Liver (tissue), 9 donors: ENCODE results near the gene COA1. TPM values are rescaled to one million over a fixed set of nuclear protein-coding genes. Genes with fewer than 3 reads are reported as not detected.
"Not testable (repeated sequence)": the region's sequence is repeated elsewhere in the genome, so short reads cannot be mapped to it uniquely, and the experiment has no call there.

Experiments
- DNase-seq: peaks from one replicate; pipeline ENCODE4 v3.0.0-alpha.2; 2017; ENCODE audit warnings: low spot score
- H3K27ac ChIP-seq, 2 donors: one replicate each; pipeline ENCODE4 v1.7.0; 2013; ENCODE audit warnings: inconsistent platforms in 2 of 2, low read length in 2 of 2, control low read depth in 1 of 2, low read depth in 1 of 2, mild to moderate bottlenecking in 1 of 2
- H3K27me3 ChIP-seq, 4 donors: one replicate each; pipeline versions ENCODE4 v1.6.1 to v1.7.0; 2013; ENCODE audit warnings: low read length in 3 of 4, inconsistent platforms in 1 of 4, mild to moderate bottlenecking in 1 of 4, moderate library complexity in 1 of 4; ENCODE audit not compliant: control insufficient read depth in 4 of 4, insufficient read depth in 4 of 4
- H3K36me3 ChIP-seq, 4 donors: one replicate each; pipeline versions ENCODE4 v1.6.1 to v1.7.0; 2013; ENCODE audit warnings: low read length in 3 of 4, mild to moderate bottlenecking in 3 of 4, low read depth in 1 of 4, moderate library complexity in 1 of 4; ENCODE audit not compliant: control insufficient read depth in 4 of 4, insufficient read depth in 3 of 4
- H3K4me1 ChIP-seq, 4 donors: one replicate each; pipeline versions ENCODE4 v1.6.1 to v1.7.0; 2013; ENCODE audit warnings: low read length in 3 of 4, mild to moderate bottlenecking in 3 of 4, moderate library complexity in 1 of 4; ENCODE audit not compliant: control insufficient read depth in 4 of 4, insufficient read depth in 4 of 4
- H3K4me3 ChIP-seq, 3 donors: one replicate each; pipeline versions ENCODE4 v1.6.1 to v1.7.0; 2013; ENCODE audit warnings: low read length in 3 of 3, control low read depth in 1 of 3, low read depth in 1 of 3, mild to moderate bottlenecking in 1 of 3
- H3K9ac ChIP-seq, 2 donors: one replicate each; pipeline ENCODE4 v1.7.0; 2013; ENCODE audit warnings: low read length in 2 of 2, mild to moderate bottlenecking in 2 of 2, moderate library complexity in 2 of 2, control low read depth in 1 of 2, low read depth in 1 of 2
- H3K9me3 ChIP-seq, 4 donors: one replicate each; pipeline versions ENCODE4 v1.6.1 to v1.7.0; 2013; ENCODE audit warnings: low read length in 3 of 4; ENCODE audit not compliant: control insufficient read depth in 4 of 4
- ATF3 ChIP-seq: IDR thresholded peaks from 2 replicates; pipeline ENCODE4 v1.6.1; 2016; ENCODE audit warnings: antibody characterized with exemption
- CTCF ChIP-seq: fragments of 150-350 bp; IDR thresholded peaks from 2 replicates; pipeline ENCODE4 v1.5.1; 2017; ENCODE audit warnings: improper control_type of control experiment, low read depth, low read length; ENCODE audit not compliant: missing input control
- EGR1 ChIP-seq, 2 donors: IDR thresholded peaks; 2 replicates each; pipeline ENCODE4 v1.6.1; 2016 to 2018; ENCODE audit warnings: antibody characterized with exemption in 2 of 2, low read depth in 2 of 2
- GABPA ChIP-seq, 2 donors: IDR thresholded peaks in 1 of 2; conservative IDR thresholded peaks in 1 of 2; 2 replicates each; pipeline ENCODE4 v1.6.1; 2016; ENCODE audit warnings: antibody characterized with exemption in 2 of 2, mild to moderate bottlenecking in 1 of 2, moderate library complexity in 1 of 2
- HNF4A ChIP-seq, 2 donors: conservative IDR thresholded peaks; 2 replicates each; pipeline ENCODE4 v1.6.1; 2016; ENCODE audit warnings: antibody characterized with exemption in 2 of 2, mild to moderate bottlenecking in 2 of 2
- HNF4G ChIP-seq: IDR thresholded peaks from 2 replicates; pipeline ENCODE4 v1.6.1; 2016; ENCODE audit warnings: antibody characterized with exemption
- JUND ChIP-seq, 2 donors: IDR thresholded peaks; 2 replicates each; pipeline ENCODE4 v1.6.1; 2016; ENCODE audit warnings: antibody characterized with exemption in 2 of 2
- NR2F2 ChIP-seq: IDR thresholded peaks from 2 replicates; pipeline ENCODE4 v1.6.1; 2016; ENCODE audit warnings: antibody characterized with exemption
- RAD21 ChIP-seq, 2 donors: IDR thresholded peaks; 2 replicates each; pipeline ENCODE4 v1.6.1; 2016; ENCODE audit warnings: antibody characterized with exemption in 2 of 2, mild to moderate bottlenecking in 2 of 2
- REST ChIP-seq: IDR thresholded peaks from 2 replicates; pipeline ENCODE4 v1.6.1; 2016; ENCODE audit warnings: antibody characterized with exemption, mild to moderate bottlenecking
- RXRA ChIP-seq, 2 donors: IDR thresholded peaks; 2 replicates each; pipeline ENCODE4 v1.6.1; 2017 to 2018; ENCODE audit warnings: antibody characterized with exemption in 2 of 2, mild to moderate bottlenecking in 1 of 2
- SP1 ChIP-seq: IDR thresholded peaks from 2 replicates; pipeline ENCODE4 v1.6.1; 2018; ENCODE audit warnings: antibody characterized with exemption, mild to moderate bottlenecking
- YY1 ChIP-seq: IDR thresholded peaks from 2 replicates; pipeline ENCODE4 v1.6.1; 2016; ENCODE audit warnings: antibody characterized with exemption, mild to moderate bottlenecking
- WGBS: extraction: QIAGEN DNeasy Blood & Tissue Kit; methylation state at CpG from one replicate; pipeline ENCODE4 v1.1.7; 2013; 5-methylcytosine and 5-hydroxymethylcytosine counted together
- polyA plus RNA-seq, 2 donors: library from polyadenylated mRNA; stranded (reverse) in 1 of 2; unstranded in 1 of 2; fragments of 200-250 nt in 1 of 2; fragments of >200 nt in 1 of 2; fragmentation: Nextera tagmentation in 1 of 2; extraction: Ambion mirVana in 1 of 2; gene quantifications; one replicate each; pipeline versions ENCODE4 v1.2.1 to v1.2.3, GENCODE V29; 2013 to 2015
- total RNA-seq, 2 donors: library from RNA; depleted of rRNA; stranded (reverse); fragments of >200 nt; gene quantifications; one replicate each; pipeline ENCODE4 v1.2.3, GENCODE V29; 2014
- TF ChIP-seq, protein P1 (sequence below): IDR thresholded peaks from 2 replicates; pipeline ENCODE4 v1.6.1; 2016; ENCODE audit warnings: antibody characterized with exemption
- donor health status: healthy.
- donor health status: healthy.
- donor health status: healthy.
- donor health status: healthy.
- donor health status: healthy.

Gene COA1
- total and polyA plus RNA-seq, 4 donors, result 16.6 to 37.8 (median 29.4) TPM

DNA sequence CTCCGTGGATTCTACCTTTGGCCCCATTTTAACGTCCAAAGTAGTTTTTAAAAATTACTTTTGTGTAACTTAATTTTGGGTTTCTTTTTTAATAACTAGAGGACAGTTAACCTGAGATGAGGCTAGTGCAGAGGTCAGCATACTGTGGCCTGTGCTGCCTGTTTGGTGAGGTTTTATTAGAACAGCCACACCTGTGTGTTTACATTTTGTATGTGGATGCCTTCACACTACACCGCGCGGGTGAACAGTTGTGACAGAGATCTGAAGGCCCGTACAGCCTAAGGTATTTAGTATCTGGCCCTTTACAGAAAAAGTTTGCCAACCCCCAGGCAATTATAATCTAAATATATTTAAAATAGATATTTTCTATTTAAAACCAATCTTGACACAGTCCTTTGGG is 99.5 kb downstream of the COA1 start:
- Histone ChIP-seq H3K4me3 (no peak overlapping the region), H3K27ac (no peak overlapping the region), H3K36me3 (peaks cover 0 to 15% (median 7%) of the 10 kb centered on the region in 4 donors), H3K9ac (no peak overlapping the region), H3K27me3 (no peaks in the 10 kb centered on the region), H3K9me3 (no peaks in the 10 kb centered on the region), H3K4me1 (peaks cover 0 to 1% (median 0%) of the 10 kb centered on the region in 4 donors)
- no peak for TF ChIP-seq NR2F2
- no peak for TF ChIP-seq CTCF
- TF ChIP-seq HNF4G, result no peak
- TF ChIP-seq RXRA (IDR thresholded peaks at IDR 0.05), result no peak
- TF ChIP-seq, protein P1, sequence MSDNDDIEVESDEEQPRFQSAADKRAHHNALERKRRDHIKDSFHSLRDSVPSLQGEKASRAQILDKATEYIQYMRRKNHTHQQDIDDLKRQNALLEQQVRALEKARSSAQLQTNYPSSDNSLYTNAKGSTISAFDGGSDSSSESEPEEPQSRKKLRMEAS, result no peak
- no peak for TF ChIP-seq RAD21 (IDR thresholded peaks at IDR 0.05)
- no peak for TF ChIP-seq SP1
- TF ChIP-seq GABPA (IDR thresholded peaks at IDR 0.05 in 1 of 2, conservative IDR thresholded peaks at IDR 0.05 in 1 of 2), result no peak
- no peak for TF ChIP-seq JUND (IDR thresholded peaks at IDR 0.05)
- TF ChIP-seq HNF4A (conservative IDR thresholded peaks at IDR 0.05), result no peak
- TF ChIP-seq YY1, result no peak
- no peak for DNase-seq
- WGBS, result 84% methylated on average over 6 of the region's 6 CpGs

DNA sequence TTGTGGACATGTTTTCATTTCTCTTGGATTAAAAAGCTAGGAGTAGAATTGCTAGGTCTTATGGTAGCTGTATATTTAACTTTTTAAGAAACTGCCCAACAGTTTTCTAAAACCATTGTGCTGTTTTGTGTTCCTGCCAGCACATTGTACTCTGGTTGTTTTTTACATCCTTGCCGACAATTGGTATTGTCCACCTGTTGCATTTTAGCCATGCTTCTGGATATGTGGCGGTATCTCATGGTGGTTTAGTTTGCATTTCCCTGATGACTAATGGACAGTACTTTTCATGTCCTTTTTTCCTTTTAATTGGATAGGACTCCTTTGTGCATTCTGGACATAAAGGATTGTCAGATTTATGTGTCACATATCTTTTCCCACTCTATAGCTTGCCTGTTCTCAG is 100.9 kb downstream of the COA1 start:
- H3K27me3 ChIP-seq, result no peaks in the 10 kb centered on the region
- DNase-seq, result no peak
- peaks cover 0 to 15% (median 7%) of the 10 kb centered on the region in 4 donors for H3K36me3 ChIP-seq
- H3K9me3 ChIP-seq, result no peaks in the 10 kb centered on the region
- no peak overlapping the region for H3K4me3 ChIP-seq
- 95% methylated on average over 2 of the region's 2 CpGs for WGBS
- TF ChIP-seq EGR1 (IDR thresholded peaks at IDR 0.05; ENCODE audit: low read depth in 2 of 2), result no peak
- TF ChIP-seq REST, result no peak
- TF ChIP-seq ATF3, result no peak
- TF ChIP-seq NR2F2, result no peak
- TF ChIP-seq, protein P1, result no peak
- no peak overlapping the region for H3K9ac ChIP-seq
- no peak overlapping the region for H3K27ac ChIP-seq
- peaks cover 0 to 1% (median 0%) of the 10 kb centered on the region in 4 donors for H3K4me1 ChIP-seq

DNA sequence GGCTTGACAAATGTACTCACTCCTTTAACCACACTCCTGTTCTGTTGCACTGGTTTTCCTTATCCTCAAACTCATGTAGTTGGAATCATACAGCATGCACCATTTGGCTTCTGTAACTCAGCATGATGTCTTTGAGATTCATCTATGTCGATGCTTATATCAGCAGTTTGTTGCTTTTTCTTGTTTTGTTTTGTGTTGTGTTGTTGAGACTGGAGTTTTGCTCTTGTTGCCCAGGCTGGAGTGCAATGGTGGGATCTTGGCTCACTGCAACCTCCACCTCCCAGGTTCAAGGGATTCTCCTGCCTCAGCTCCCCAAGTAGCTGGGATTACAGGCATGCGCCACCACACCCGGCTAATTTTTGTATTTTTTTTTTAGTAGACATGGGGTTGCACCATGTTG is 101.5 kb downstream of the COA1 start:
- H3K9ac ChIP-seq, H3K4me1 ChIP-seq, DNase-seq, H3K9me3 ChIP-seq, H3K27ac ChIP-seq, H3K4me3 ChIP-seq, H3K27me3 ChIP-seq: not testable (repeated sequence)
- H3K36me3 ChIP-seq, result peaks cover 0 to 12% (median 5%) of the 10 kb centered on the region in 4 donors
- WGBS, result 95% methylated on average over 3 of the region's 3 CpGs
